ENCODE data around the gene ITIH4. TPM values are rescaled to one million over a fixed set of nuclear protein-coding genes. Genes with fewer than 3 reads are reported as not detected.

The ITIH4 gene
- total and polyA plus RNA-seq, 2 experiments from 2014 or later, result 55.9 to 91.3 TPM

- H3K27me3 ChIP-seq, result no peaks in the 10 kb centered on the region
- H3K9me2 ChIP-seq (replicated peaks; ENCODE audit: insufficient read depth), result no peaks in the 10 kb centered on the region
- peaks cover 2% of the 10 kb centered on the region for H3K79me2 ChIP-seq
- 57% methylated on average over 8 of the region's 8 CpGs for WGBS (ENCODE audit: low lambda C conversion rate, missing lambda C conversion rate)
- no peak overlapping the region for H2AFZ ChIP-seq
- H3K4me1 ChIP-seq (ENCODE audit: insufficient read depth), result peaks cover 24% of the 10 kb centered on the region
- H3K27ac ChIP-seq, result peak overlapping the region; percentile 63
- no peak for DNase-seq (ENCODE audit: low spot score)
- H3K4me3 ChIP-seq, result no peak overlapping the region
- H4K20me1 ChIP-seq (ENCODE audit: insufficient read depth, poor library complexity, severe bottlenecking), result no peaks in the 10 kb centered on the region
- H3K36me3 ChIP-seq (replicated peaks; ENCODE audit: insufficient read depth, low read depth), result no peaks in the 10 kb centered on the region
- peak overlapping the region; percentile 21 for H3K4me2 ChIP-seq
- no peaks in the 10 kb centered on the region for H3K9me3 ChIP-seq (ENCODE audit: low read depth)
- TF ChIP-seq EZH2phosphoT487 (IDR thresholded peaks at IDR 0.05; ENCODE audit: low read depth, severe bottlenecking, unreplicated experiment), result no peak
- no peak for TF ChIP-seq CTCF (IDR thresholded peaks at IDR 0.05; ENCODE audit: poor library complexity)
- no peak for TF ChIP-seq EZH2 (IDR thresholded peaks at IDR 0.05; ENCODE audit: borderline replicate concordance)
Observed at GRCh38 chr3:52775877-52776276, 54.6 kb downstream of the ITIH4 start.

GRCh38 chr3:52774901-52775864 lies 55.3 kb downstream of the ITIH4 start:
- Histone ChIP-seq H3K9me2 (replicated peaks; ENCODE audit: insufficient read depth) (no peaks in the 10 kb centered on the region), H3K27me3 (no peaks in the 10 kb centered on the region), H4K20me1 (ENCODE audit: insufficient read depth, poor library complexity, severe bottlenecking) (no peaks in the 10 kb centered on the region), H3K4me3 (no peak overlapping the region), H3K79me2 (peaks cover 6% of the 10 kb centered on the region), H3K4me1 (ENCODE audit: insufficient read depth) (peaks cover 24% of the 10 kb centered on the region), H3K27ac (peak overlapping the region; percentile 63), H3K36me3 (replicated peaks; ENCODE audit: insufficient read depth, low read depth) (no peaks in the 10 kb centered on the region), H3K4me2 (peak overlapping the region; percentile 37), H3K9me3 (ENCODE audit: low read depth) (no peaks in the 10 kb centered on the region), H2AFZ (no peak overlapping the region)
- 68% methylated on average over 6 of the region's 6 CpGs for WGBS (ENCODE audit: low lambda C conversion rate, missing lambda C conversion rate)
- peak; percentile 41 for DNase-seq (ENCODE audit: low spot score)
- TF ChIP-seq CTCF (IDR thresholded peaks at IDR 0.05; ENCODE audit: poor library complexity) (no peak), EZH2 (IDR thresholded peaks at IDR 0.05; ENCODE audit: borderline replicate concordance) (no peak), EZH2phosphoT487 (IDR thresholded peaks at IDR 0.05; ENCODE audit: low read depth, severe bottlenecking, unreplicated experiment) (no peak)

- Histone ChIP-seq H3K27ac (no peak overlapping the region), H2AFZ (no peak overlapping the region), H3K9me3 (ENCODE audit: low read depth) (no peaks in the 10 kb centered on the region), H3K27me3 (no peaks in the 10 kb centered on the region), H3K9me2 (replicated peaks; ENCODE audit: insufficient read depth) (no peaks in the 10 kb centered on the region), H4K20me1 (ENCODE audit: insufficient read depth, poor library complexity, severe bottlenecking) (no peaks in the 10 kb centered on the region), H3K4me1 (ENCODE audit: insufficient read depth) (peaks cover 30% of the 10 kb centered on the region), H3K4me2 (no peak overlapping the region), H3K36me3 (replicated peaks; ENCODE audit: insufficient read depth, low read depth) (no peaks in the 10 kb centered on the region), H3K79me2 (peaks cover 16% of the 10 kb centered on the region), H3K4me3 (no peak overlapping the region)
- DNase-seq (ENCODE audit: low spot score), result no peak
- no peak for TF ChIP-seq EZH2phosphoT487 (IDR thresholded peaks at IDR 0.05; ENCODE audit: low read depth, severe bottlenecking, unreplicated experiment)
- no peak for TF ChIP-seq CTCF (IDR thresholded peaks at IDR 0.05; ENCODE audit: poor library complexity)
- no peak for TF ChIP-seq EZH2 (IDR thresholded peaks at IDR 0.05; ENCODE audit: borderline replicate concordance)
- 90% methylated on average over 8 of the region's 8 CpGs for WGBS (ENCODE audit: low lambda C conversion rate, missing lambda C conversion rate)
Observed at GRCh38 chr3:52774066-52774713, 56.3 kb downstream of the ITIH4 start.
